GM19438 (cell line): ENCODE results near the gene CRYBG3.

ENCODE experiments used
- ATAC-seq: cut with Tn5 transposase; IDR thresholded peaks from one replicate; pipeline ENCODE4 v1.9.1; 2021; ENCODE audit warnings: low read depth; ENCODE audit not compliant: unreplicated experiment

CRYBG3 gene

DNA sequence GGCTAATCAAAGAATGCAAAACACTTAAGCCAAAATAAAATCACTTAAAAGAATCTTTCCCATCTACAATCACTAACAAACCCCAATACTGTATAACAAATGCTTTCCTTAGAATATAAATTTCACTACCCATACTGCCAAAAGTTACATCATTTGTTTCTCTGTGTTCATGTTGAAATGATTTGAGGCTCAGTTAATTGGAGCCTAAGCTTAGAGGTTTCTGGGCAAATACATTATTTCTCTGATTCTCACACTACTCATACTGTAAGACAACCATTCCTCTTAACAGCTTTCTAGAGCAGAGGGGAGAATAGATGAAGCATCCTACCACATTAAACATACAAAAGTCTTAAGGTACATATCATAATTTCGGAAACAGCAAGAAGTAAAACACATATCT lies 148.3 kb downstream of the CRYBG3 start:
- ATAC-seq: no peak

- no peak for ATAC-seq
Measured at GRCh38 chr3:97970956-97971620, 149.3 kb downstream of the CRYBG3 start.

- peak; percentile 79 for ATAC-seq
Measured at GRCh38 chr3:97971679-97972567, 150.1 kb downstream of the CRYBG3 start, which contains the start of gene RIOX2. Gene RIOX2, minus strand, starts transcription at chr3:97972431. Its CDS starts 4,838 bp downstream, at chr3:97967593.

DNA sequence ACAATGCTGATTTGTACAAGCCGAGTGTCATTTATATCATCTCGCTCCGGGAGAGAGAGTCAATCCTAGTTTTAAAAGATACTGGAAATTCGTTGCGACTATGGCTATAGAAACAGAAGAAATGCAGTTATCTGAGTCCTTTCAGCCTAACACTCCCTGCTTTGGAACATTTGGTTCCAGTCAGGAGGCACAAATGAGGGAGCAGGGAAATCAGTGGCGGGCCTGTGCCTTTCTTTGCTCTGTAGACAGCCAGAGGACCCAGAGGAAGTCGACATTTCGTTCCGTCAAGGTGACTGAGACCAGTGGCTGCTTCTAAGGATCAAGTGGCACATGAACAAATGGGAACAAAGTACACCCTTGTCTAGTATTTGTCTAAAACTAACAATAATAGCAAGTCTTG lies 151.2 kb downstream of the CRYBG3 start:
- no peak for ATAC-seq

GRCh38 chr3:97974996-97975395 lies 153.2 kb downstream of the CRYBG3 start:
- ATAC-seq: no peak

- ATAC-seq: no peak
Measured at GRCh38 chr3:97975466-97975865, 153.7 kb downstream of the CRYBG3 start.

DNA sequence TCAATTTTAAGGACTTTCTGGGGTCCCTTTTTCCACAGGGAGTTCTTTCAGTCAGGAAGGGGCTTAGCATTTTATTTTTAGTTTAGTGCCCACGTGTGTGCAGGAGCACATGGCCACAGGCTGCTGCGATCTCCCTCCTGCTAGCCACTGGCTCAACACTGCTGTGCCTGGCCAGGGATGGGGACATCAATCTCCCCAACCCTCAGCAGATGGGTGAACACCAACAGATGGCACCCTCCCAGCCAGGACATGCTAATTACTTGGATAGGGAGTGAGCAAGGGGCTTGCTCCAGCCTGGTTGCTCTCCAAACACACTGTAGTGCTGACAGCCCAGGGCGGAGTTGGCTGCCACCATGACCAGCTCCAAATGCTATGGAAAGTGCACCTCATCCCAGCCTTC lies 157.8 kb downstream of the CRYBG3 start:
- ATAC-seq: no peak

DNA sequence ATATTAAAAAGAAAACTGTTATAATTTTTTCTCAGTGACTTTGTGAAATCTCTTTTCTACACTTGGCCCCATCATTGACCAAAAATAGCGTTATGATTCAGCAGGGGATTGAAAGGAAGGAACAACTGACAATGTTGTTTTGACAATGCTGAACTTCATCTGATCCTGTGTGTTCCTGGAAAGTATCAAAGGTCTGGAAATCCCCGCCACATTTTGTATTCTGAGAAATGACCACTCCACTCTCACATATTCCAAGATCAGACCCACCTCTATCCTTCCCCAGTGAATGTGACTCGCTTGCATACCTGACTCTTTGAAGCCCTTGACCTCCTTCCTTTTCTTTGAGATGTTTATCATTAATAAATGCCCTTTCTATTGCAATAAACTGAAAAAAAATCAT lies 160.1 kb downstream of the CRYBG3 start:
- no peak for ATAC-seq

- no peak for ATAC-seq
Measured at GRCh38 chr3:97983933-97984491, 162.2 kb downstream of the CRYBG3 start.

DNA sequence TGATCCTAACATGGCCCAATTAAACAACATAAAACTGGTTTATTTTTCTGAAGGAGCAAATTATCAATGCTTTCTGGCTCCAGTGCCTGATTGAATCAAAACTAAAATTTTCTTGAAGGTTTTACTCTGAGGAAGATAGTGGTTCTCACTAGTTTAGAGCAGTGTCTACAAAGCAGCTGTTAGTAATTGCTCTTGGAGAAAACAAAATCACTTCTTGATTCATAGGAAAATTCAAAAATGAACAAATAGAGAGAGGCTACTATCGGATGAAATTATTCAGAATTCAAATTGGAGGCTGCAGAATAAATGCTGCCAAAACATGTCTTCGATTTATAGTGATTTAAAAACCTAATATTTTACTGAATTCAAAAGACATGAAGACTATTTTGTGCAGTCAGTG lies 165.5 kb downstream of the CRYBG3 start:
- ATAC-seq: no peak

DNA sequence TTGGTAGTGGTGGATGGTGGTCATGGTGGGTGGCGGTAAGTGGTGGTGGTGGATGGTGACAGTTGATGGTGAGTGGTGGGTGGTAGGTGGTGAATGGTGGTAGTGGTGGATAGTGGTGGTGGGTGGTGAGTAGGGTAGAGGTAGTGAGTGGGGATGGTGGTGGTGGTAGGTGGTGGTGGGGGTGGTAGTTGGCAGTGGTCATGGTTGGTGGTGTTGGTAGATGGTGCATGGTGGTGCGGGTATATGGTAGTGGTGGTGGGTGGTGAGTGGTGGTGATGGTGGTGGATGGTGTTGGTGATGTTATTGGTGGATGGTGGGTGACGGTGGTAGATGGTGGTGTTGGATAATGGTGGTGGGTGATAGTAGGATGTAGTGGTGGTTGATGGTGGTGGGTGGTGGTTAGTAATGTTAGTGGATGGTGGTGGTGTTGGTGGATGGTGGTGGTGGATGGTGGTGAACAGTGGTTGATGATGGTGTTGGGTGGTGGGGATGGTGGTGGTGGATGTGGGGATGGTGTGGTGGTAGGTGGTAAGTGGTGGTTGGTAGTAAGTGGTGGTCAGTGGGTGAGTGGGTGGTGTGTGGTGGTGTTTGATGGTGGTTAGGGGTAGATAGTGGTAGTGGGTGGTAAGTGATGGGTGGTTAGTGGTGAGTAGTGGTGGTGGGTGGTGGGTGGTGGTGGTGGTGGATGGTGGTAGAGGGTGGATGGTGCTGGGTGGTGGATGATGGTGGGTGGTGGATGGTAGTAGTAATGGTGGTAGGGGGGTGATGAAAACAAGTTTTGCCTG lies 167.2 kb downstream of the CRYBG3 start:
- no peak for ATAC-seq

- ATAC-seq: no peak
Measured at GRCh38 chr3:97990624-97991292, 168.9 kb downstream of the CRYBG3 start.

DNA sequence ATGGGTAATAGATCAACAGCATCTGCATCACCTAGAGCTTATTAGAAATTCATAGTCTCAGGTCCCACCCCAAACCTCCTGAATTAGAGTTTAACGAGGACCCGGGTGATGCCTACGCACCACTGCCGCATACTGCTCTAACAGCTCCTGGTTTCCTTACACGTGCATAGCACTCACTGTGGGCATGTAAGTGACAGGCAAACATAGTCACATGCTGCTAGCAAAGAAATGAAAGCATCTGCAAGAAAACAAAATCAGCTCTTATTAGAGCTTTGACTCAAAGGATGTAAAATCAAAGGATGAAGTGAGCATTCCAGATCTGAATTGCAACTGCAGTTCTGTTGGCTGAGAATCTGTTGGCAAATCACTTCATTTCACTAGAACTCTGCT lies 169.5 kb downstream of the CRYBG3 start:
- ATAC-seq: no peak

DNA sequence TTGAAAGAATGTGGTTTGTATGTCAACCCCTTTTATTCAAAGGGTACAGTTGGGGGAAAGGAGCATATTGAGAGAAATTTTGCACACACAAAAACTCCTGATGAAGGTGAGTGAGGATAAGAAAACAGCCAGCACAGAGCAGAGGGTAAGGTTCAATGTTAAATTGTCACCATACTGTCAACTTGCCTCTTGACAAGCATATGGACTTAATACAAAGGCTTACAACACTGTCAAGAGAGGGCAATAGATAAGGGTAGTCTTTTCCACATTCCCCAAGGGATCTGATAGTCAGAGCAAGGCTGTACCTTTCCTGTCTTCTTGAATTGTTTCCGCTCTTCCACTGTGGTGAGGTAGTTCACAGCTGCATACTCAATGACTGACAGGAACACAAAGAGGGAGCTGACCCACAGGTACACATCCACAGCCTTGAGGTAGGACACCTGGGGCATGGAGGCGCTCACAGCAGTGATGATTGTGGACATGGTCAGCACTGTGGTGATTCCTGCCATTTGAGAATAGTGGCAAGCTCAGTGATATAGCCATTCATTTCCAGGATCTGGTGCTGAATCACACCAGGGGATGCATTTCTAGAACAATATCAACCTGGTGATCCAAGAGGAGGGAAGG lies 170.8 kb downstream of the CRYBG3 start:
- no peak for ATAC-seq

DNA sequence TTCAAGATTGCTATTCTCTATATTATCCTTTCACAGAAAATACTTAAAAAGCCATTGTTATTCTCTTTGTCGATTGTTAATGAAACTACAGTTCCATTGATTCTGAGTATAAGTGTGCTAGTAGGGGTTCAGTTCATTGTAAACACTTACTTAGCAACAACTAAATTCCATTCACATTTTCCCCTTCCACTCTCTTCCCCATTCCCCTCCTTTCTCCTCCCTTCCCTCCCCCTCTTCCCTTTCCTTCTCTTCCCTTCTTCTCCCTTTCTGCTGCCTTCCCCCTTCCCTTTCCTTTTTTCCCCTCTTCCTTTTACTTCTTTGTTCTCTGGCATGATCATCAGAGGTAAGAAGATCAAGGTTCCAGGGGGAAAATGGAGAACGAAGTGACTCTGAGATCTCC lies 171.7 kb downstream of the CRYBG3 start:
- no peak for ATAC-seq

DNA sequence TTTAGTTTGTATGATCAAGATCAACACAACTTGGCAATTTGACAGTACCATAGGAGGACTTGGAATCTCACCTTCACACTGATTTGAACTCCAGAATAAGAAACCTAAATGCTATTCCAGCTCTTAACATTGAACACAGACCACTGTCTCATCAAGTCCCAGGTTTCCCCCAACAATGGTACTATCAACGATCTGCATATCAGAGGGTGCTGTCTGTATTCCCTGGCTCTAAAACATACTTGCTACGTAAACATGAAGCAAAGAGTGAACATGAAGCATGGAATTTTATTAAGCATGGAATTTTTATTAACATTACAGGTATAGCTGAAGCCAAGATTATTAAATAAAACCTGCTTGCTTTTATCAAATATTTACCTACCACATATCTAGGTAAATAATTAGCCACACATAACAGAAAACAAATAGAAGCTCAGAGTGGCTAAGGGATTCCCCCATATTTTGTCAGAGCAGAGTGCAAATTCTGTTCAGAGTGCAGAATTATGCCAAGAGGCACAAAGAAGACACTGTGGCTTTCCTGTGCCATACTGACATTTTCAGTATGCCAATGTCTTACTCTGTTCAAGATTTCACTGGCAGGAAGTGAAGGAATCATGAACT lies 172.6 kb downstream of the CRYBG3 start:
- ATAC-seq: no peak
